GM12878 (cell line): ENCODE data around the gene YWHAG. TPM values are rescaled to one million over a fixed set of nuclear protein-coding genes. Genes with fewer than 3 reads are reported as not detected.

Source experiments
- ATAC-seq: fragments of 200-7000 bp; cut with Tn5 transposase; 3 replicates; pipeline ENCODE4 v1.9.1; 2020; ENCODE audit warnings: mild to moderate bottlenecking, moderate library complexity
- BruUV-seq: library from RNA; stranded (reverse); fragments of 400-500 nt; replicated peaks from 2 replicates; lab custom pipeline; 2021; lab: Mats Ljungman, UMichigan
- CTCF ChIA-PET: fragments of 300-600 bp; sonication (Branson Sonifier 250); formaldehyde crosslinking; extraction: SDS; loops from one replicate; lab custom pipeline; 2021; ENCODE audit warnings: inconsistent platforms; lab: Yijun Ruan, JAX
- POLR2A ChIA-PET: fragments of 350-600 bp; formaldehyde crosslinking; extraction: SDS; loops from one replicate; lab custom pipeline; 2021; ENCODE audit warnings: inconsistent platforms; lab: Charles Lee
- RAD21 ChIA-PET: fragments of 300-600 bp; sonication (Branson Sonifier 250); formaldehyde crosslinking; loops from one replicate; lab custom pipeline; 2023; ENCODE audit warnings: antibody characterized with exemption; ENCODE audit not compliant: unreplicated experiment; lab: Charles Lee
- SMC1A ChIA-PET: fragments of 300-600 bp; sonication (Branson Sonifier 250); formaldehyde crosslinking; loops from one replicate; lab custom pipeline; 2023; ENCODE audit not compliant: unreplicated experiment, uncharacterized antibody; lab: Charles Lee
- DNase-seq: peaks from one replicate; pipeline ENCODE4 v3.0.0-alpha.2; 2011; ENCODE audit warnings: low read depth, low spot score
- FAIRE-seq: peaks from 3 replicates; lab custom pipeline; 2011; peaks lifted over from hg19 to GRCh38; lab: Jason Lieb, UNC
- H2AFZ ChIP-seq: 2 replicates; pipeline ENCODE4 v1.6.0; 2011; ENCODE audit warnings: low read depth, low read length, control low read depth; ENCODE audit not compliant: control insufficient read depth
- H3K27ac ChIP-seq: 2 replicates; pipeline ENCODE4 v1.5.1; 2011; ENCODE audit warnings: control low read depth; ENCODE audit not compliant: control insufficient read depth, insufficient read depth
- H3K27me3 ChIP-seq, 2 experiments: replicated peaks in 1 of 2; 2 replicates each; pipeline versions ENCODE4 v1.6.0 to v1.6.1; 2011; ENCODE audit warnings: low read length in 1 of 2; ENCODE audit not compliant: control insufficient read depth in 2 of 2, insufficient read depth in 2 of 2
- H3K36me3 ChIP-seq, 2 experiments: 2 replicates each; pipeline ENCODE4 v1.5.1; 2011; ENCODE audit warnings: low read length in 1 of 2; ENCODE audit not compliant: control insufficient read depth in 2 of 2, insufficient read depth in 2 of 2
- H3K4me1 ChIP-seq: 2 replicates; pipeline ENCODE4 v1.6.1; 2011; ENCODE audit warnings: mild to moderate bottlenecking, low read length, moderate library complexity, mixed read lengths; ENCODE audit not compliant: control insufficient read depth, insufficient read depth
- H3K4me2 ChIP-seq: 2 replicates; pipeline ENCODE4 v1.6.0; 2011; ENCODE audit warnings: control low read depth; ENCODE audit not compliant: control insufficient read depth, insufficient read depth
- H3K4me3 ChIP-seq: fragments of 200-600 bp; sonication (generic); 2 replicates; pipeline ENCODE4 v1.5.1; 2016
- H3K79me2 ChIP-seq: 2 replicates; pipeline ENCODE4 v1.6.0; 2011; ENCODE audit warnings: low read length; ENCODE audit not compliant: control insufficient read depth, insufficient read depth
- H3K9ac ChIP-seq: 2 replicates; pipeline ENCODE4 v1.8.0; 2011; ENCODE audit warnings: low read length, control low read depth, mixed read lengths; ENCODE audit not compliant: control insufficient read depth, insufficient read depth
- H3K9me3 ChIP-seq: replicated peaks from 3 replicates; pipeline ENCODE4 v1.5.1; 2011; ENCODE audit warnings: mild to moderate bottlenecking, low read length; ENCODE audit not compliant: control insufficient read depth, insufficient read depth
- H4K20me1 ChIP-seq: 2 replicates; pipeline ENCODE4 v1.6.0; 2011; ENCODE audit not compliant: control insufficient read depth, insufficient read depth
- BACH1 ChIP-seq: fragments of 450-650 bp; IDR thresholded peaks from 2 replicates; pipeline ENCODE4 v1.6.1; 2017; ENCODE audit warnings: mild to moderate bottlenecking, borderline replicate concordance
- CBX3 ChIP-seq: fragments of 200-600 bp; sonication (generic); IDR thresholded peaks from 2 replicates; pipeline ENCODE4 v1.6.1; 2016; ENCODE audit warnings: low read depth, borderline replicate concordance
- HSF1 ChIP-seq: fragments of 150-350 bp; IDR thresholded peaks from 2 replicates; pipeline ENCODE4 v1.6.1; 2014; ENCODE audit warnings: mild to moderate bottlenecking, low read depth, low read length
- KAT2A ChIP-seq: conservative IDR thresholded peaks from 2 replicates; pipeline ENCODE4 v1.6.1; 2011; ENCODE audit warnings: low read depth, low read length; ENCODE audit not compliant: control insufficient read depth
- NBN ChIP-seq: fragments of 450-650 bp; IDR thresholded peaks from 2 replicates; pipeline ENCODE4 v1.6.1; 2016
- NKRF ChIP-seq: fragments of 450-650 bp; conservative IDR thresholded peaks from 2 replicates; pipeline ENCODE4 v1.6.1; 2017; ENCODE audit warnings: mild to moderate bottlenecking, moderate library complexity
- NR2F1 ChIP-seq: fragments of 450-650 bp; conservative IDR thresholded peaks from 2 replicates; pipeline ENCODE4 v1.6.1; 2017; ENCODE audit warnings: mild to moderate bottlenecking
- PAX5 ChIP-seq: IDR thresholded peaks from 2 replicates; pipeline ENCODE4 v1.6.1; 2011; ENCODE audit warnings: low read depth, low read length, borderline replicate concordance
- PAX8 ChIP-seq: fragments of 450-650 bp; IDR thresholded peaks from 2 replicates; pipeline ENCODE4 v1.6.1; 2017; ENCODE audit warnings: mild to moderate bottlenecking, moderate library complexity
- RAD51 ChIP-seq: fragments of 450-650 bp; IDR thresholded peaks from 2 replicates; pipeline ENCODE4 v1.6.1; 2016; ENCODE audit warnings: moderate library complexity, mild to moderate bottlenecking, inconsistent platforms
- RBBP5 ChIP-seq: fragments of 200-600 bp; sonication (generic); conservative IDR thresholded peaks from 2 replicates; pipeline ENCODE4 v1.6.1; 2016
- RELA ChIP-seq: fragments of 450-650 bp; IDR thresholded peaks from 2 replicates; pipeline ENCODE4 v1.8.0; 2014; ENCODE audit warnings: borderline replicate concordance; ENCODE audit not compliant: partially characterized antibody
- SMARCA5 ChIP-seq: fragments of 450-650 bp; IDR thresholded peaks from 2 replicates; pipeline ENCODE4 v1.6.1; 2017; ENCODE audit warnings: mild to moderate bottlenecking
- STAT3 ChIP-seq: IDR thresholded peaks from 2 replicates; pipeline ENCODE4 v1.6.1; 2011; ENCODE audit warnings: low read depth, low read length, improper control_type of control experiment
- TCF12 ChIP-seq: IDR thresholded peaks from 2 replicates; pipeline ENCODE4 v1.6.1; 2011; ENCODE audit warnings: low read depth, mild to moderate bottlenecking, low read length
- TCF7 ChIP-seq: IDR thresholded peaks from 2 replicates; pipeline ENCODE4 v1.6.1; 2014; ENCODE audit warnings: antibody characterized with exemption, borderline replicate concordance
- WRNIP1 ChIP-seq: IDR thresholded peaks from 2 replicates; pipeline ENCODE4 v1.6.1; 2011; ENCODE audit warnings: low read depth, low read length, improper control_type of control experiment, borderline replicate concordance
- ZBTB40 ChIP-seq: fragments of 450-650 bp; IDR thresholded peaks from 2 replicates; pipeline ENCODE4 v1.6.1; 2016; ENCODE audit warnings: mild to moderate bottlenecking, moderate library complexity, borderline replicate concordance
- ZNF622 ChIP-seq: fragments of 450-650 bp; IDR thresholded peaks from 2 replicates; pipeline ENCODE4 v1.6.1; 2017; ENCODE audit warnings: mild to moderate bottlenecking, inconsistent platforms
- WGBS: methylation state at CpG from one replicate; pipeline ENCODE4 v1.1.6; 2016; ENCODE audit warnings: low lambda C conversion rate; ENCODE audit not compliant: insufficient replicate concordance, insufficient coverage; ENCODE audit errors: missing lambda C conversion rate; 5-methylcytosine and 5-hydroxymethylcytosine counted together
- in situ Hi-C: fragments of 300-500 bp; cut with MboI; formaldehyde crosslinking; loops from 9 replicates; pipeline ENCODE4 v1.14.3; 2018; ENCODE audit warnings: mixed read lengths
- intact Hi-C: fragments of 100-400 bp; cut with micrococcal nuclease; formaldehyde crosslinking; loops from one replicate; pipeline ENCODE4 v1.14.2; 2022; ENCODE audit not compliant: unreplicated experiment
- polyA plus RNA-seq, 11 experiments: library from polyadenylated mRNA; depleted of rRNA in 4 of 11; unstranded in 6 of 11; stranded (reverse) in 5 of 11; fragments of >200 nt; fragmentation: Nextera tagmentation in 4 of 11; fragmentation: Illumina TruSeq in 1 of 11; extraction: Ambion mirVana in 4 of 11; extraction: Trizol in 1 of 11; gene quantifications; 1 replicate in 1 of 11; 2 replicates in 10 of 11; pipeline versions ENCODE4 v1.2.1 to v1.2.3, GENCODE V29; 2011 to 2016; ENCODE audit warnings: inconsistent platforms in 2 of 11, missing spikeins in 2 of 11, low read depth in 1 of 11
- total RNA-seq, 4 experiments: library from RNA; depleted of rRNA in 3 of 4; stranded (reverse); fragments of >200 nt in 3 of 4; fragmentation: Illumina TruSeq in 1 of 4; extraction: Trizol in 1 of 4; gene quantifications; 2 replicates each; pipeline versions ENCODE4 v1.2.1 to v1.2.3, GENCODE V29; 2013 to 2021

Gene YWHAG
- total and polyA plus RNA-seq, 10 of the 15 experiments (the other 5 are each of a cell fraction or from before 2014, with no cell fraction given), result 20.2 to 157 (median 41.3) TPM

DNA sequence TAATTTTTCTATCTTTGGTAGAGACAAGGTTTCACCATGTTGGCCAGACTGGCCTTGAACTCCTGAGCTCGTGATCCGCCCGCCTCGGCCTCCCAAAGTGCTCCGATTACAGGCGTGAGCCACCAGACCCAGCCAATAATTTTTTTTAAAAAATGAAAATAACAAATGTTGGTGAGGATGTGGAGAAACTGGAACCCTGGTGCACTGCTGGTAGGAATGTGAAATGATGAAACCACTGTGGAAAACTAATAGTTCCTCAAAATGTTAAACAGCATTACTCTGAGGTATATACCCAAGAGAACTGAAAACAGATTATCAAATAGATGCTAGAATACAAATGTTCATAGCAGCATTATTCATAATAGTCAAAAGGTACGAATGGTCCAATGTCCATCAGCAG, 23.0 kb upstream of the YWHAG start (continued):
- TF ChIP-seq HSF1, result no peak

- Histone ChIP-seq H4K20me1 (no peaks in the 10 kb centered on the region), H3K27ac (no peak overlapping the region), H3K4me3 (peak overlapping the region; percentile 62; the same call in 1 of the 2 replicates), H3K4me1 (peaks cover 3% of the 10 kb centered on the region), H3K9ac (no peak overlapping the region), H3K36me3 (no peaks in the 10 kb centered on the region), H3K27me3 (no peaks in the 10 kb centered on the region), H3K9me3 (no peaks in the 10 kb centered on the region), H3K4me2 (peak overlapping the region; percentile 94), H2AFZ (peak overlapping the region; percentile 91; the same call in 1 of the 2 replicates), H3K79me2 (no peaks in the 10 kb centered on the region)
- CTCF ChIA-PET, result interaction anchor here (1.1 kb wide), 1 partner anchor 16 kb away, joined by 3 read pairs; no protein-coding TSS in a partner anchor
- 92% methylated on average over 7 of the region's 7 CpGs for WGBS
- in situ Hi-C loops (no loop called here), intact Hi-C loops (no loop called here)
- no TSS peak for BruUV-seq
- POLR2A ChIA-PET, result no interaction called here
- RAD21 ChIA-PET, result no interaction called here
- ATAC-seq (no peak), DNase-seq (no peak), FAIRE-seq (no peak)
- SMC1A ChIA-PET, result interaction anchor here (1.0 kb wide), 1 partner anchor 16 kb away, joined by 3 read pairs; no protein-coding TSS in a partner anchor
- TF ChIP-seq SMARCA5, result no peak
- no peak for TF ChIP-seq BACH1
- TF ChIP-seq RAD51, result no peak
- no peak for TF ChIP-seq ZBTB40
- TF ChIP-seq PAX8, result no peak
- no peak for TF ChIP-seq RBBP5
- TF ChIP-seq RELA, result no peak
- TF ChIP-seq ZNF622, result no peak
- TF ChIP-seq WRNIP1, result no peak
- TF ChIP-seq NR2F1, result no peak
- TF ChIP-seq TCF7, result no peak
- no peak for TF ChIP-seq PAX5
- no peak for TF ChIP-seq NBN
- no peak for TF ChIP-seq NKRF
- no peak for TF ChIP-seq KAT2A
- no peak for TF ChIP-seq STAT3
- no peak for TF ChIP-seq TCF12
- no peak for TF ChIP-seq CBX3
These were observed 21.8 kb upstream of the YWHAG start for GRCh38 chr7:76380623-76380966.
